Measurements from ENCODE around the gene PPOX.
A peak's percentile ranks its signal among the peaks of the same experiment; 100 is the strongest.

Gene PPOX

GRCh38 chr1:161153176-161153575 is 13.1 kb upstream of the PPOX start:
- Histone ChIP-seq H3K4me3 (peak overlapping the region; percentile 87), H3K36me3 (peaks cover 25% of the 10 kb centered on the region), H3K9me3 (no peaks in the 10 kb centered on the region), H3K4me1 (peaks cover 25% of the 10 kb centered on the region), H4K20me1 (no peaks in the 10 kb centered on the region), H3K27me3 (no peaks in the 10 kb centered on the region), H3K9ac (peak overlapping the region; percentile 94; the same call in 1 of the 2 replicates), H3K4me2 (peak overlapping the region; percentile 82), H3K27ac (peak overlapping the region; percentile 96)
- no peak for TF ChIP-seq Cebpa-rat (IDR thresholded peaks at IDR 0.05)

- Histone ChIP-seq H3K4me3 (peak within 1 kb of the TSS; percentile 87), H3K27ac (peak within 1 kb of the TSS; percentile 96), H3K9ac (peak within 1 kb of the TSS; percentile 94), H3K9me3 (no peaks in the 10 kb centered on the region), H3K4me1 (peaks cover 31% of the 10 kb centered on the region), H3K36me3 (peaks cover 32% of the 10 kb centered on the region), H4K20me1 (no peaks in the 10 kb centered on the region), H3K27me3 (no peaks in the 10 kb centered on the region), H3K4me2 (peak within 1 kb of the TSS; percentile 82)
- no peak for TF ChIP-seq Cebpa-rat (IDR thresholded peaks at IDR 0.05)
Observed at GRCh38 chr1:161153682-161154337, 12.4 kb upstream of the PPOX start, which contains the start of gene UFC1. UFC1 (plus strand) TSS chr1:161153978; CDS start chr1:161153998, 20 bp downstream.

- H3K9me3 ChIP-seq = no peaks in the 10 kb centered on the region
- no peaks in the 10 kb centered on the region for H4K20me1 ChIP-seq
- TF ChIP-seq Cebpa-rat (IDR thresholded peaks at IDR 0.05) = no peak
- H3K4me1 ChIP-seq = peaks cover 48% of the 10 kb centered on the region
- H3K27me3 ChIP-seq = no peaks in the 10 kb centered on the region
- no peak overlapping the region for H3K4me3 ChIP-seq
- H3K36me3 ChIP-seq = peaks cover 56% of the 10 kb centered on the region
- no peak overlapping the region for H3K27ac ChIP-seq
- no peak overlapping the region for H3K9ac ChIP-seq
- H3K4me2 ChIP-seq = no peak overlapping the region
Observed at GRCh38 chr1:161157867-161158266, 8.4 kb upstream of the PPOX start.

- Histone ChIP-seq H3K4me1 (peaks cover 44% of the 10 kb centered on the region), H3K27ac (no peak overlapping the region), H3K9me3 (no peaks in the 10 kb centered on the region), H4K20me1 (no peaks in the 10 kb centered on the region), H3K4me3 (peak overlapping the region; percentile 90), H3K27me3 (no peaks in the 10 kb centered on the region), H3K9ac (peak overlapping the region; percentile 95; the same call in 1 of the 2 replicates), H3K4me2 (peak overlapping the region; percentile 90), H3K36me3 (peaks cover 62% of the 10 kb centered on the region)
- no peak for TF ChIP-seq Cebpa-rat (IDR thresholded peaks at IDR 0.05)
Observed at GRCh38 chr1:161158316-161159010, 7.8 kb upstream of the PPOX start.

GRCh38 chr1:161159087-161159912 is 6.9 kb upstream of the PPOX start, which contains the start of gene USP21:
USP21 (plus strand) TSS chr1:161159500; CDS start chr1:161160641, 1,141 bp downstream.
- peak within 1 kb of the TSS; percentile 95 for H3K9ac ChIP-seq
- peaks cover 70% of the 10 kb centered on the region for H3K36me3 ChIP-seq
- H4K20me1 ChIP-seq = no peaks in the 10 kb centered on the region
- peaks cover 43% of the 10 kb centered on the region for H3K4me1 ChIP-seq
- no peak for TF ChIP-seq Cebpa-rat (IDR thresholded peaks at IDR 0.05)
- peak within 1 kb of the TSS; percentile 93 for H3K27ac ChIP-seq
- peak within 1 kb of the TSS; percentile 90 for H3K4me3 ChIP-seq
- peak within 1 kb of the TSS; percentile 90 for H3K4me2 ChIP-seq
- H3K27me3 ChIP-seq = no peaks in the 10 kb centered on the region
- no peaks in the 10 kb centered on the region for H3K9me3 ChIP-seq

- Histone ChIP-seq H3K27ac (peak overlapping the region; percentile 93), H3K9ac (peak overlapping the region; percentile 95), H3K4me1 (peaks cover 40% of the 10 kb centered on the region), H3K4me3 (peak overlapping the region; percentile 90), H3K9me3 (no peaks in the 10 kb centered on the region), H3K36me3 (peaks cover 76% of the 10 kb centered on the region), H3K27me3 (no peaks in the 10 kb centered on the region), H4K20me1 (no peaks in the 10 kb centered on the region), H3K4me2 (peak overlapping the region; percentile 90)
- TF ChIP-seq Cebpa-rat (IDR thresholded peaks at IDR 0.05) = no peak
Observed at GRCh38 chr1:161159913-161160243, 6.3 kb upstream of the PPOX start.

GRCh38 chr1:161160671-161161145 is 5.5 kb upstream of the PPOX start:
- TF ChIP-seq Cebpa-rat (IDR thresholded peaks at IDR 0.05) = no peak
- H4K20me1 ChIP-seq = no peaks in the 10 kb centered on the region
- 0 out of 2 replicates have a peak overlapping the region, but pooled peaks have one; percentile 0 for H3K9ac ChIP-seq
- H3K27me3 ChIP-seq = no peaks in the 10 kb centered on the region
- H3K9me3 ChIP-seq = no peaks in the 10 kb centered on the region
- peak overlapping the region; percentile 90 for H3K4me2 ChIP-seq
- H3K4me1 ChIP-seq = peaks cover 39% of the 10 kb centered on the region
- H3K36me3 ChIP-seq = peaks cover 78% of the 10 kb centered on the region
- H3K27ac ChIP-seq = no peak overlapping the region
- H3K4me3 ChIP-seq = no peak overlapping the region

- H3K4me2 ChIP-seq = no peak overlapping the region
- no peak for TF ChIP-seq Cebpa-rat (IDR thresholded peaks at IDR 0.05)
- H3K4me3 ChIP-seq = no peak overlapping the region
- no peaks in the 10 kb centered on the region for H3K27me3 ChIP-seq
- H3K4me1 ChIP-seq = peaks cover 36% of the 10 kb centered on the region
- peaks cover 69% of the 10 kb centered on the region for H3K36me3 ChIP-seq
- H4K20me1 ChIP-seq = no peaks in the 10 kb centered on the region
- H3K9me3 ChIP-seq = no peaks in the 10 kb centered on the region
- no peak overlapping the region for H3K27ac ChIP-seq
- no peak overlapping the region for H3K9ac ChIP-seq
Observed at GRCh38 chr1:161161652-161162051, 4.6 kb upstream of the PPOX start.

- no peaks in the 10 kb centered on the region for H3K9me3 ChIP-seq
- no peak overlapping the region for H3K4me2 ChIP-seq
- H3K36me3 ChIP-seq = peaks cover 65% of the 10 kb centered on the region
- H3K27me3 ChIP-seq = no peaks in the 10 kb centered on the region
- no peak overlapping the region for H3K4me3 ChIP-seq
- no peak for TF ChIP-seq Cebpa-rat (IDR thresholded peaks at IDR 0.05)
- H3K9ac ChIP-seq = no peak overlapping the region
- no peak overlapping the region for H3K27ac ChIP-seq
- H3K4me1 ChIP-seq = peaks cover 39% of the 10 kb centered on the region
- no peaks in the 10 kb centered on the region for H4K20me1 ChIP-seq
Observed at GRCh38 chr1:161162052-161162451, 4.2 kb upstream of the PPOX start.
